ENCODE measurements around the gene ARID3A. TPM values are rescaled to one million over a fixed set of nuclear protein-coding genes. Genes with fewer than 3 reads are reported as not detected.

ARID3A gene
- 15.4 and 16.1 TPM in 2 replicates for total RNA-seq

GRCh38 chr19:925526-926322, at the start of gene ARID3A:
Gene ARID3A, plus strand, starts transcription at chr19:926035. Its CDS starts 3,494 bp downstream, at chr19:929529.

GRCh38 chr19:892894-893689, 32.7 kb upstream of the ARID3A start, which contains the start of the genes MED16 and RNU6-9:
Gene MED16, minus strand, starts transcription at chr19:893187. Its CDS starts 2,056 bp downstream, at chr19:891131.
Gene RNU6-9, plus strand, starts transcription at chr19:893484.

GRCh38 chr19:913080-913748, 12.6 kb upstream of the ARID3A start, which contains the start of gene R3HDM4:
Gene R3HDM4, minus strand, starts transcription at chr19:913219. Its CDS starts 62 bp downstream, at chr19:913157.

DNA sequence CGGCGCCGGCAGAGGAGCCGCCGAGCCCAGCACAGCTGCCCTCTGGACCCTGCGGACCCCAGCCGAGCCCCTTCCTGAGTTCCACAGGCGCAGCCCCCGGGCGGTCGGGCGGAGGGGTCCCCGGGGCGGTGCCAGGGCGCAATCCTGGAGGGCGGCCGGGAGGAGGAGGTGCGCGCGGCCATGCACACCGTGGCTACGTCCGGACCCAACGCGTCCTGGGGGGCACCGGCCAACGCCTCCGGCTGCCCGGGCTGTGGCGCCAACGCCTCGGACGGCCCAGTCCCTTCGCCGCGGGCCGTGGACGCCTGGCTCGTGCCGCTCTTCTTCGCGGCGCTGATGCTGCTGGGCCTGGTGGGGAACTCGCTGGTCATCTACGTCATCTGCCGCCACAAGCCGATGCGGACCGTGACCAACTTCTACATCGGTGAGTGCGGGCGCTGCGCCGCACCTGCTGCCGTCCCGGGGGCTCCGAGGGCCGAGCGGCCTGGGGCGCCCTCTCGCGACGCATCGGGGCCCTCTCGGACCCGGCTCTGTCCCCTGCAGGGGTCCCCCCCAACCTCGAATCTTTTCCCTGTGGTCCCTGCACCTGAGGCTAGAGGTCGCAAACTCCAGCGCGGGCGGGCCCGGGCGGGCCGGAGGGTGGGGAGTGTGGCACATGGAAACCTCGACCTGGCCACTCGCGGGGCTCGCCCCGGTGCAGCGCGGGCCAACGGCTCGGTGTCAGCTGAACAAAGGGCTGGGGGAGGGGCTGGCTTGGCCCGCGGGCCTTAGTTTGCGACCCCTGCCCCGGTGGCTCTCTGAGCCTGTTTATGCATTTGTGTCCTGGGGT, 8.3 kb upstream of the ARID3A start, which contains the start of gene KISS1R:
Gene KISS1R (plus strand): TSS at position 11 of the 829 bp plus-strand sequence. CDS start 170 bp downstream, at position 181.

GRCh38 chr19:984165-984967, 58.5 kb downstream of the ARID3A start, which contains the start of gene WDR18:
Gene WDR18, plus strand, starts transcription at chr19:984345. Its CDS starts 9 bp downstream, at chr19:984354.

DNA sequence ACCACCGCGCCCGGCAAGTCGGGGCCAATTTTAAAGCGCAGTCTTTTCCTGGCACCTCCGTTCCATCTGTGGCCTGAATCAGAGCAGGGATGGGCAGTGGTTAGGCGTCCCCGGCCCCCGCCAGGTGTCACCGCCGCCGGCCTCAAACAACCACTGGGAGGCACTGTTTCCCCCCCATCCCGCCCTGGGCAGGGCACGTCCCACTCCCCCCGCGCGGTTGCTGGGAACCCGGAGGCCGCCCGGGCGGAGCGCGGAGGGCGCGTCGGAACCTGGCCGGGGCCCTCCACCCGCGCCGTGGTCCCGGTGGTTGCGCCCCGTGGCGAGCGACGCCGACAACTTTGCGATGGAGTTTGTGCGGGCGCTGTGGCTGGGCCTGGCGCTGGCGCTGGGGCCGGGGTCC, 74.3 kb downstream of the ARID3A start, which contains the start of gene GRIN3B:
Gene GRIN3B (plus strand): TSS at position 325 of the 400 bp plus-strand sequence. CDS start 19 bp downstream, at position 344.

DNA sequence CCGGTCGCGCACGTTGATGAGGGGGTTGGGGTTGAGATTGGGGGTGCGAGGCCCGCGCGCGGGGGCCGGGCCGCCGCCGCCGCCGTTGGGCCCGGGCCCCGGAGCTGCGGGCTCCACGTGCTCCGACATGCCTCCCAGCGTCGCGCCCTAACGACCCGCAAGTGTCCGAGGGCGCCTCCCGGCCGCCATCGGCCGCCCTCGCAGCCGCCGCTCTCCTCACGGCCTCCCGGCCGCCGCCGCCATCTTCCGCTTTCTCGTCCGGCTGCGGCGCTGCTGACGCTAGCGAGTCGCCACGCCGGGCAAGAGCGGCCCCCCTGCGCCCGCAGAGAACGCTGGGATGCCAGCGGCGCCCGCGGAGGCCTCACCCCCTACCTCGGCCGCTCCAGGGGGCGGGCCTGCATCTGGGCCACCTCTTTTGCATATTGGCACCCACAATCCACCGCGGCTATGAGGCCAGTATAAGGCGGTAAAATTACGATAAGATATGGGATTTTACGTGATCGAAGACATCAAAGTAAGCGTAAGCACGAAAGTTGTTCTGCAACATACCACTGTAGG, 95.1 kb downstream of the ARID3A start, which contains the start of gene TMEM259:
Gene TMEM259 (minus strand): TSS at position 256 of the 558 bp plus-strand sequence. CDS start 127 bp downstream, at position 129.

Other genes with a start within 250 kb of the ARID3A start
- gene FSTL3, start 249.6 kb upstream of the ARID3A start, total RNA-seq = 55.3 and 185 TPM in 2 replicates
- gene PRSS57, start 230.6 kb upstream of the ARID3A start, total RNA-seq = not detected in 2 replicates
- gene PALM, start 217.1 kb upstream of the ARID3A start, total RNA-seq = 5.2 and 18.2 TPM in 2 replicates
- 0.10 and 0.13 TPM in 2 replicates for gene MISP, start 174.9 kb upstream of the ARID3A start, total RNA-seq
- gene PTBP1, start 128.6 kb upstream of the ARID3A start, total RNA-seq = 135 and 172 TPM in 2 replicates
- gene PLPPR3, start 104.1 kb upstream of the ARID3A start, total RNA-seq = 0.30 TPM in 1 of 2 replicates, not detected in the other
- gene AZU1, start 98.2 kb upstream of the ARID3A start, total RNA-seq = 0.07 TPM in 1 of 2 replicates, not detected in the other
- gene PRTN3, start 85.0 kb upstream of the ARID3A start, total RNA-seq = 0.07 TPM in 1 of 2 replicates, not detected in the other
- gene ELANE, start 73.7 kb upstream of the ARID3A start, total RNA-seq = 0.13 TPM in 1 of 2 replicates, not detected in the other
- 1.1 and 9.3 TPM in 2 replicates for gene CFD, start 66.4 kb upstream of the ARID3A start, total RNA-seq
- 41.2 and 43.0 TPM in 2 replicates for gene MED16, start 32.8 kb upstream of the ARID3A start, total RNA-seq
- not detected in 2 replicates for gene RNU6-9, start 32.6 kb upstream of the ARID3A start, total RNA-seq
- 20.3 and 28.8 TPM in 2 replicates for gene R3HDM4, start 12.8 kb upstream of the ARID3A start, total RNA-seq
- not detected in 2 replicates for gene KISS1R, start 8.7 kb upstream of the ARID3A start, total RNA-seq
- 26.5 and 34.7 TPM in 2 replicates for gene WDR18, start 58.3 kb downstream of the ARID3A start, total RNA-seq
- gene GRIN3B, start 74.4 kb downstream of the ARID3A start, total RNA-seq = 0.20 and 1.7 TPM in 2 replicates
- gene TMEM259, start 95.1 kb downstream of the ARID3A start, total RNA-seq = 91.7 and 118 TPM in 2 replicates
- gene RNU6-2, start 95.5 kb downstream of the ARID3A start, total RNA-seq = not detected in 2 replicates
- gene CNN2, start 100.6 kb downstream of the ARID3A start, total RNA-seq = 200 and 242 TPM in 2 replicates
- gene ABCA7, start 114.1 kb downstream of the ARID3A start, total RNA-seq = 6.5 and 7.7 TPM in 2 replicates
- gene ARHGAP45, start 141.1 kb downstream of the ARID3A start, total RNA-seq = 0.65 and 2.1 TPM in 2 replicates
- gene POLR2E, start 169.3 kb downstream of the ARID3A start, total RNA-seq = 103 and 125 TPM in 2 replicates
- 171 and 174 TPM in 2 replicates for gene GPX4, start 178.0 kb downstream of the ARID3A start, total RNA-seq
- gene SBNO2, start 248.2 kb downstream of the ARID3A start, total RNA-seq = 74.7 and 93.6 TPM in 2 replicates